Subcutaneous adipose tissue (tissue), 4 donors: ENCODE data around the gene DEPDC7. TPM values are rescaled to one million over a fixed set of nuclear protein-coding genes. Genes with fewer than 3 reads are reported as not detected.

ENCODE experiments used
- CTCF ChIP-seq: fragments of 450-650 bp; IDR thresholded peaks from one replicate; pipeline ENCODE4 v1.5.1; 2016; ENCODE audit warnings: low read depth, mild to moderate bottlenecking, control low read depth, antibody characterized with exemption, moderate library complexity
- total RNA-seq, 4 donors: library from RNA; depleted of rRNA; stranded (reverse); fragments of >200 nt; gene quantifications; one replicate each; pipeline ENCODE4 v1.1.0, GENCODE V29; 2016

DEPDC7 gene
- total RNA-seq, 4 donors from 2014 or later, result 0.66 to 2.2 (median 2.0) TPM; not detected in 1

GRCh38 chr11:33006010-33006409 lies 9.7 kb upstream of the DEPDC7 start:
- TF ChIP-seq CTCF, result no peak

GRCh38 chr11:33013755-33014154 lies 1.9 kb upstream of the DEPDC7 start:
- no peak for TF ChIP-seq CTCF

GRCh38 chr11:33016654-33017053 lies 976 bp downstream of the DEPDC7 start:
- TF ChIP-seq CTCF, result no peak

- TF ChIP-seq CTCF, result no peak
These were observed 1.8 kb downstream of the DEPDC7 start for GRCh38 chr11:33017478-33017877.

- no peak for TF ChIP-seq CTCF
These were observed 2.3 kb downstream of the DEPDC7 start for GRCh38 chr11:33017965-33018364.

- TF ChIP-seq CTCF, result no peak
These were observed 3.2 kb downstream of the DEPDC7 start for GRCh38 chr11:33018840-33019239.

- no peak for TF ChIP-seq CTCF
These were observed 5.8 kb downstream of the DEPDC7 start for GRCh38 chr11:33021501-33021900.
